NCI-H69 (cell line): ENCODE measurements around the gene KLHDC8A.
"Not testable (repeated sequence)": the region's sequence is repeated elsewhere in the genome, so short reads cannot be mapped to it uniquely, and the experiment has no call there.

ENCODE experiments used
- DNase-seq: peaks from one replicate; lab custom pipeline; 2025; lab: John Stamatoyannopoulos, UW

The KLHDC8A gene

DNA sequence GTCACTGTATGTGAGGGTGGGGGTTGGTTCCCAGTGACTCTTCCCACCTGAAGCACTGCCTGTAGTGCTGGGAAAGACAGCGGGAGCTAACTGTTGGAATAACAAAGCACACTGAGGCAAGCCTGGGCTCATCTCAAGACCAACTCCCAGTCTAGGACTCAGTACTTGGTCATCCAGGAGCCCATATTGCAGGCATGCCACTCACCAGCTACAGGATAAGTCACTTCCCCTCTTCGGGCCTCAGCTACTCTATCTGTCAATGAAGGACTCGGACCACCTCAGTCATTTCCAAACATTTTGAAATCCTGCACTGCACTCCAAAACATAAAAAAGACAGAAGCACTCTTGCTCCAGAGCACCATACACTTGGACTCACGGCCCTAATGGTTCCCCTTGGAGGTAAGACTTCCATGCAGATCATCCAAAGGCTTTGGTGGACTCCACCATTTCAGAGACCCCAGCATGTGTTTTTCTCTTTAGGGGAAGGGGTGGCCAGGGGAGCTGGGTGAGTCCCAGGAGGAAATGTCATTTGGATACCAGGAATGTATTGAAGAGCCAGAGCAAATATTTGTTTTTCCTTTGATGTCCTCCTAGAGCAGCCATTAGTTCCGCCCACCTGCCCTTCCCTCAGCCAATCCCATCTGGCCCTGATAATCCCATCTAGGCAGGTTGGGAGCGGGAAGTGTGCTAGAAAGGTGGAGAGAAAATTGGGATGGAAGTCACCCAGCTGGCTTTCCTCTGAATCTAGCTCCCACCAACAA lies 38.3 kb downstream of the KLHDC8A start:
- peak; percentile 94 for DNase-seq

DNA sequence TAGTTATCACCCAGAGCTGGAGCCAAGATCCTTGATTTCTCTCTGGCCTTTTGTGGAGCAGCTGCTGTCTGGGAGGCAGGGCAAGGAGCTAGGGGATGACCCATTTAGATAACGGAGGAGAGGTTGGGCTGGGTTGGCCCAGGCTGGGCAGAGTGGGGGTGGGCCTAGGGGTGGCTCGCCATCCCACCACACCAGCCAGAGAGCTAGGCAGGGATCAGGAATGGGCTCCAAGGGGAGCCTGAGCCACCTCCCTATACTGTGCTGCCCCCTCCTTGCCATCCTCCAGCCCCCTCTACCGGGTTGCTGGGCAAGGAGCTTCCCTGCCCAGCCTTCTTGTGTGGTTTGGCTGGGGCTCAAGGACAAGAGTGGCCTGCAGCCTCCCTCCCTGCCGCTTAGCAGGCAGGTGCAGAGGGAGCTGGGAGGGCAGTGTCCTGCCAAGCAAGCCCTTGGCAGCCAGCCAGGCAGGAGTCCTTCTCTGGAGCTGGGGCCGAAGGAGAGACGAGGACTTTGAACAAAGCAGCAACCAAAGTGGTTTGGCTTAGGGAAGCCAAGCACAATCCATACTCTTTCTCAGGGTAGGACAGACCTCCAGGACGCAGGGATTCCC lies 39.3 kb downstream of the KLHDC8A start:
- peak; percentile 98 for DNase-seq

GRCh38 chr1:205316161-205316566 lies 40.6 kb downstream of the KLHDC8A start:
- DNase-seq, result no peak

DNA sequence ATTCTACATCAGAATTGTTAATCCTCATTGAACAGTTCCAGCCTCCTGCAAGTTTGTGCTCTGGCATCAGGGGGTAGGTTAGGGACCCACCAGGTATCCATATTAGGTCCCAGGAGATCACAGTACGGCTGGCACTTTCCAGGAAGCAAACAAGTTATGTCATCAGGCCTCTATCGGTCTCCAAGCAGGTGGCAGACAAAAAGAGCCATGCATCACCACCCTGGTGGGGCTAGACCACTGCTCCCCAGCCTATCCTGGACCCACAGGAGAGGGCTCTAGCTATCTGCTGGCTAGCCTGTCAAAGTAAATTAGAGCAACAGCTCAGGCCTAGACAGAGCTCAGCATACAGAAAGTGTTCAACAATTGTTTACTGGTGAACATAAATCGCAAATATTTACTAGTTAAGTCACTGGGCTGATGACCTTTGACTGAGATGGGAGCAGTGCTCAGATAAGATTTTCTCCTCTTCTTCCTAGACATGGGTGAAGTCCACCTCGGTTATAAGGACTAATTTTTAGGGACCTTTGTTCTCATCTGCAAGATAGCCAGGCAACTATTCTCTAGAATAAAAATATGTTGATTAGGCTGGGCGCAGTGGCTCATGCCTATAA lies 41.6 kb downstream of the KLHDC8A start:
- DNase-seq, result peak; percentile 54

- DNase-seq, result no peak
These were observed 43.0 kb downstream of the KLHDC8A start for GRCh38 chr1:205313563-205314308.

GRCh38 chr1:205312866-205313562 lies 43.7 kb downstream of the KLHDC8A start:
- DNase-seq, result no peak

- no peak for DNase-seq
These were observed 45.6 kb downstream of the KLHDC8A start for GRCh38 chr1:205310976-205311704.

GRCh38 chr1:205309741-205310140 lies 47.0 kb downstream of the KLHDC8A start:
- DNase-seq, result no peak

DNA sequence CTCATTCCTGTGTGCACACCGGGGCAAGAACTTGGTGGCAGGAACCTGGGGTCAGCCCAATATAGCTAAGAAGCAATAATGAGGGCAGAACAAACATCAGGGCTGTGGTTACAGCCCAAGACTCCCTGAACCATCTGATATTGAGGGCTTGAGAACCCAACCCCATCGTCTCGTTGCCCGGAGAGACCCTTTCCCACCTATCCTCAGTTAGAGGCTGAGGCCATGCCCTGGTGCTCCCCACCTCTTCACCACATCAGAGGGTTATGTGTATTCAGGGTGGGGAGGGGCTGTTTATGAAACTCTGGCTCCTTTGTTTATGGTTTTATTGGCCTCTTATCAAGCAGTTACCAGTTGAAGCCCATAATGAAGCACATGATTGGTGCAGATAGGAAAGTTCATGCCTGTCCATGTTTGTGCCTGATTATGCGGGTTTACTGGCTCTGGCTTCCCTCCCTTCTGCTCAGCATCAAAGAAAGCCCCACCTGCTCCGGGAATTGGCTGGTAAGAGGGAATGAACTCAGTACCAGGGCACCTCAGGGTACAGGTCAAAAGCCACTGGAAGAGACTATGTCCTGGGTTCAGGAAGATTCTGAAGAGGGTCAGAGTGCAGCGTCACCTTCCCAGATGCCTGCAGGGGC lies 49.7 kb downstream of the KLHDC8A start:
- DNase-seq, result no peak

DNA sequence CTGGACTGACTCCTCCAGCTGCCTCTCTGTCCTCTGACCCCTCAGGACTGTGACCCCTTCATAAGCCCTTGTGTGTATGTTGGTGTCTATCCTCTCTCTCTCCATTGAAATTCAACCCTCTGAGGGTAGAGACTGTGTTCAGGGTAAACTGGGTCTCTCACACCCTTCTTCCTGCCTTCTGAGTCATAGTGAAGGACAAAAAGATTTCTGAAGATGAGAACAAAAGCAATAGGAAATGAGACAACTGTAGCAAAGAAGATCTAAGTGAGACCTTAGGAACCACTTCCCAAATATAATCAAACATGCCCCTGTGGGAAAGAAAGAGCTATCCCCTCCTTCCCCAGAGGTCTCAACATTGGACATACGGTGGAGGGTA lies 52.0 kb downstream of the KLHDC8A start:
- DNase-seq, result no peak

- no peak for DNase-seq
These were observed 52.6 kb downstream of the KLHDC8A start for GRCh38 chr1:205304046-205304694.

- DNase-seq, result no peak
These were observed 53.4 kb downstream of the KLHDC8A start for GRCh38 chr1:205303247-205303888.

DNA sequence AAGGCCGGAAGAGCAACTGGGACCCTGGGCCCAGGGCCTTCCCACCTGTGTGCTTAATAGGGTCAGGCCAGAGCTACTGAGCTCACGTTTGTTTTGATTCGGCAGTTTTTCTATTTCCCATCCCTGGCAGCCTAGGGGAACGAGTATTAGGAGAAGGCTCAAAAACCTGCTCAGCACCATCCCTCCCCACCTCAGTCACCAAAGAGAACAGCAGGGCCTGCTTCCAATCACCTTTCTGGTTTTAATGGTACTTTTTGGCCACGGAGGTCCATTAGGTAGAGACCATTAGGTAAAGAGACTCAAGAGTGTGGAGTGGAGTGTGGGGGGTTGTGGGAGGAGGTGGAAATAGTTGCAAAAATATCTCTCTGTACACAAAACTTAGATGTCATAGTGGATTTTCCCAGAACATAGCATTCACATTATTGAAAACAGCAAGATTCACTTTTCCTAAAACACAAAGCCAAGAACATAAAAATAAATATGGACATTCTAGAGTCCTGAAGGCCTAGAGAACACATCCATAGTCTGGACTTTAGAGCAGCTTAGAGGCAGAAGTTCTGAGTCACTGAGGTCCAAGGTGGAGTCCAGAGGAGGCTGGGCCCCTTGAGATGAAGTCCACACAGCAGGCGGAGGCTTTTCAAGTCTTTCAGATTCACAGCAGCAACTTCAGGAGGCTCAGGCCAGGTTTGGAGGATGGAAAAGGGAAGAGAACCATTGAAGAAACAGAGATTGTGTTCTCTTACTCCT lies 54.7 kb downstream of the KLHDC8A start:
- no peak for DNase-seq

- DNase-seq, result peak; percentile 60
These were observed 55.4 kb downstream of the KLHDC8A start for GRCh38 chr1:205301205-205301821.

- no peak for DNase-seq
These were observed 56.6 kb downstream of the KLHDC8A start for GRCh38 chr1:205300149-205300548.

DNA sequence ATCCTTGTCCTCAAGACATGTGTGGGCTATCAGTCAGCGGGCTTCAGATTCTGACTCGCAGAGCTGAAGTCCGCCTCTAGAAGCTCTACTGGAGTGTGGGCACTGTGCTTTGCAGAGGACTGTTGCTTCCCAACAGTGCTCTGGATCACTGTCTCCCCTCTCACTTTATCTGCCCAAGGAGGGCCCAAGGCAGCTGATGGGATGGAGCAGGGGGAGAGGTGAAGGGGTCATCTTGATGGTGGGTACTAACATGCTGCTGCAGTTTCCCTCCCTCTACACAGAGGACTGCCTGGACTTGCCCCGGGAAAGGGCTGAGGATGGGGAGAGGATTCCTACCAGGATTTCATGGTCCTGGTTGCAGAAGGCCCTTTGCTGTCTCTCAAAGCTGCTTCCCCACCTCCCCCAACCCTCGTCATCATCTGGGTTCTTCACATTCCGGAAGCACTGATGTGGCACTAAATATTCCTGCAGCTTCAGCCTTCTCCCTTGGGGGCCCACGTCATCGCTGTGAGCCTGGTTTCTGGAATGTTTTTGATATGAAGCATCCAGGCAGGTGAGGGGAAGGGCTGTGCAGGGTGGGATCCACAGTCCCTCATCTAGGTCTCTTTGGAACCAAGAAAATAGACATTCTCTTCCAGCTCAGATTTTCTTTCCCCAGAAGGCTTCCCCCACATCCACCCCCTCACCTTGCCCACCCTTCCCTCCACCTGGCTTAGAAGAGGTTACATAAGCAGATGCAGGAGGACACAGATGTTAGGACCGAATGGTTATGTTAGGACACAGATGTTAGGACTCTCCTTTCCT lies 58.3 kb downstream of the KLHDC8A start:
- DNase-seq, result no peak

GRCh38 chr1:205297546-205298177 lies 59.1 kb downstream of the KLHDC8A start:
- DNase-seq, result not testable (repeated sequence)
